HCT116 (cell line): Measurements from ENCODE around the gene RASSF7. TPM values are rescaled to one million over a fixed set of nuclear protein-coding genes. Genes with fewer than 3 reads are reported as not detected.
"Not testable (repeated sequence)": the region's sequence is repeated elsewhere in the genome, so short reads cannot be mapped to it uniquely, and the experiment has no call there.

Experiments
- ATAC-seq: fragments of 200-7000 bp; cut with Tn5 transposase; 2 replicates; pipeline ENCODE4 v1.9.1; 2020; ENCODE audit warnings: mild to moderate bottlenecking, moderate library complexity
- BruUV-seq: library from RNA; stranded (reverse); fragments of 400-500 nt; replicated peaks from 2 replicates; lab custom pipeline; 2021; lab: Mats Ljungman, UMichigan
- CTCF ChIA-PET: fragments of 300-600 bp; sonication (Branson Sonifier 250); formaldehyde crosslinking; loops from one replicate; lab custom pipeline; 2021; ENCODE audit warnings: antibody characterized with exemption; lab: Charles Lee
- POLR2A ChIA-PET: fragments of 300-600, 350-600 bp; sonication (Branson Sonifier 250); formaldehyde crosslinking; loops from one replicate; lab custom pipeline; 2021; ENCODE audit warnings: antibody characterized with exemption; lab: Charles Lee
- RAD21 ChIA-PET, 2 experiments: fragments of 300-600 bp; sonication (Branson Sonifier 250); formaldehyde crosslinking; loops; one replicate each; lab custom pipeline; 2023; ENCODE audit warnings: low total read pairs in 2 of 2; ENCODE audit not compliant: uncharacterized antibody in 2 of 2, unreplicated experiment in 2 of 2, low non-redundant PET in 1 of 2; lab: Charles Lee
- DNase-seq: peaks from one replicate; pipeline ENCODE4 v3.0.0-alpha.2; 2010; ENCODE audit warnings: low read depth, low spot score
- H2AFZ ChIP-seq: fragments of 200-600 bp; shearing (Covaris generic), sonication (generic); 2 replicates; pipeline ENCODE4 v1.6.1; 2017; ENCODE audit warnings: low read depth, mixed run types, mixed read lengths, antibody characterized with exemption, low read length; ENCODE audit not compliant: poor library complexity, severe bottlenecking
- H3K27ac ChIP-seq: 2 replicates; pipeline ENCODE4 v1.5.1; 2012; ENCODE audit warnings: low read depth, low read length
- H3K27me3 ChIP-seq: fragments of 200-600 bp; sonication (generic); 2 replicates; pipeline ENCODE4 v1.6.1; 2016; ENCODE audit warnings: mixed run types, low read length, mixed read lengths; ENCODE audit not compliant: insufficient read depth
- H3K36me3 ChIP-seq, 2 experiments: fragments of 200-500 bp in 1 of 2; fragments of 200-600 bp in 1 of 2; sonication (Bioruptor generic) in 1 of 2; sonication (generic) in 1 of 2; 2 replicates each; pipeline versions ENCODE4 v1.5.1 to v1.6.1; 2014 to 2016; ENCODE audit warnings: low read length in 2 of 2, inconsistent platforms in 1 of 2, mixed read lengths in 1 of 2, mixed run types in 1 of 2; ENCODE audit not compliant: insufficient read depth in 2 of 2, control insufficient read depth in 1 of 2
- H3K4me1 ChIP-seq, 2 experiments: fragments of 200-600 bp in 1 of 2; sonication (generic) in 1 of 2; 2 replicates each; pipeline versions ENCODE4 v1.5.1 to v1.6.1; 2012 to 2017; ENCODE audit warnings: low read length in 2 of 2, inconsistent platforms in 1 of 2, mild to moderate bottlenecking in 1 of 2, mixed read lengths in 1 of 2, mixed run types in 1 of 2, moderate library complexity in 1 of 2; ENCODE audit not compliant: insufficient read depth in 2 of 2, control insufficient read depth in 1 of 2
- H3K4me2 ChIP-seq: fragments of 200-600 bp; sonication (generic); 2 replicates; pipeline ENCODE4 v1.6.1; 2017; ENCODE audit warnings: mixed run types, low read length, mixed read lengths
- H3K4me3 ChIP-seq, 2 experiments: fragments of 200-600 bp in 1 of 2; sonication (generic) in 1 of 2; replicated peaks in 1 of 2; 2 replicates each; pipeline ENCODE4 v1.5.1; 2011 to 2016; ENCODE audit warnings: low read length in 2 of 2, control low read depth in 1 of 2, low read depth in 1 of 2, mild to moderate bottlenecking in 1 of 2, mixed read lengths in 1 of 2, mixed run types in 1 of 2
- H3K79me2 ChIP-seq: fragments of 200-600 bp; sonication (generic); 2 replicates; pipeline ENCODE4 v1.6.1; 2017; ENCODE audit warnings: mild to moderate bottlenecking, mixed run types, low read length, moderate library complexity, mixed read lengths; ENCODE audit not compliant: insufficient read depth
- H3K9ac ChIP-seq: fragments of 200-600 bp; sonication (generic); 2 replicates; pipeline ENCODE4 v1.6.1; 2016; ENCODE audit warnings: low read length, mixed read lengths
- H3K9me2 ChIP-seq: fragments of 200-600 bp; sonication (generic), shearing (Covaris generic); 2 replicates; pipeline ENCODE4 v1.6.1; 2017; ENCODE audit warnings: mixed run types, mild to moderate bottlenecking, moderate library complexity; ENCODE audit not compliant: insufficient read depth
- H3K9me3 ChIP-seq, 2 experiments: fragments of 200-500 bp in 1 of 2; fragments of 200-600 bp in 1 of 2; sonication (Bioruptor generic) in 1 of 2; sonication (generic) in 1 of 2; 2 replicates each; pipeline ENCODE4 v1.6.1; 2014 to 2017; ENCODE audit warnings: low read length in 2 of 2, mixed read lengths in 2 of 2, inconsistent platforms in 1 of 2, low read depth in 1 of 2, mild to moderate bottlenecking in 1 of 2, mixed run types in 1 of 2, moderate library complexity in 1 of 2; ENCODE audit not compliant: control insufficient read depth in 1 of 2, insufficient read depth in 1 of 2
- H4K20me1 ChIP-seq: fragments of 200-600 bp; sonication (generic), shearing (Covaris generic); 2 replicates; pipeline ENCODE4 v1.6.1; 2017; ENCODE audit warnings: mixed run types, mild to moderate bottlenecking, moderate library complexity; ENCODE audit not compliant: insufficient read depth
- CEBPB ChIP-seq: IDR thresholded peaks from 2 replicates; pipeline ENCODE4 v1.6.1; 2012; ENCODE audit warnings: low read depth
- EGR1 ChIP-seq: IDR thresholded peaks from 2 replicates; pipeline ENCODE4 v1.6.1; 2012; ENCODE audit warnings: low read depth
- EZH2phosphoT487 ChIP-seq: fragments of 200-600 bp; IDR thresholded peaks from 2 replicates; pipeline ENCODE4 v1.6.1; 2018; ENCODE audit warnings: antibody characterized with exemption, borderline replicate concordance
- FOSL1 ChIP-seq: IDR thresholded peaks from 2 replicates; pipeline ENCODE4 v1.6.1; 2012; ENCODE audit warnings: low read depth
- POLR2AphosphoS5 ChIP-seq: IDR thresholded peaks from 2 replicates; pipeline ENCODE4 v1.6.1; 2011; ENCODE audit warnings: mild to moderate bottlenecking, low read depth, low read length, moderate library complexity
- SIN3A ChIP-seq: IDR thresholded peaks from 2 replicates; pipeline ENCODE4 v1.6.1; 2012; ENCODE audit warnings: low read depth
- SP1 ChIP-seq: IDR thresholded peaks from 2 replicates; pipeline ENCODE4 v1.6.1; 2012; ENCODE audit warnings: low read depth
- SRF ChIP-seq: IDR thresholded peaks from 2 replicates; pipeline ENCODE4 v1.6.1; 2012; ENCODE audit warnings: low read depth
- ZBTB33 ChIP-seq: IDR thresholded peaks from 2 replicates; pipeline ENCODE4 v1.6.1; 2011; ENCODE audit warnings: mild to moderate bottlenecking, low read length, moderate library complexity; ENCODE audit not compliant: insufficient replicate concordance; ENCODE audit errors: extremely low read depth
- ZNF274 ChIP-seq: fragments of 200-500 bp; sonication (Bioruptor generic); IDR thresholded peaks from 2 replicates; pipeline ENCODE4 v1.6.1; 2014; ENCODE audit warnings: mild to moderate bottlenecking, low read depth, low read length, inconsistent platforms
- intact Hi-C: fragments of 100-400 bp; cut with micrococcal nuclease; formaldehyde crosslinking; loops from 2 replicates; pipeline ENCODE4 v1.10.0; 2022
- total RNA-seq: library from RNA; stranded (reverse); gene quantifications from one replicate; pipeline ENCODE4 v1.2.1, GENCODE V29; 2021; ENCODE audit not compliant: unreplicated experiment

RASSF7 gene
- total RNA-seq, 1 experiment from 2014 or later, result 35.9 TPM

DNA sequence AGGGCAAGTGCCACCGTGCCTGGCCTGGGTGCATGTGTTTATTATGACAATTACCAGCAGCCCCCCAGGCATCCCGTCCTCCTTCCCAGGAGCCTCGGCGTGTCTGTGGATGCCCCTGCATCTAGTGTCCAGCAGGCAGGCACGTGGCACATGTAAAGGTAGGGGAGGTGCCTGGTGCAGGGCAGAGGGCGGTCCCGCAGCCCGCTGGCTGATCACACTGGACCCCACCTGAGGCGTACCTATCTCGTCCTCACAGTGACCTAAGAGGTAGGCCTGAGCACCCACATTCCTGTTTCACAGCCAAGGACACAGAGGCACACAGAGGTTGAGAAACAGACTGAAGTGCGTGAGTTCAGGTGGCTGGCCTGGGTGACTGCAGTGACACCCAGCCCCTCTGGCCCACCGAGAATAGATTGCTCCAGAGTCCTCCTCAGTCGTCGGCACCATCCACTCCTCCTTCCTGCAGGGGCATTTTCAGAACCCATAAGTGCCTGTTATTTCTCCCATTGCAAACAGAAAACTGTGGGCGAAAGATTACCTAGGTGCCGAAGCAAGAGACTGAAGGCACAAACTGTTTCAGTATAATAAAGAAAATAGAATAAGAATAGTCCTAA lies 12.5 kb downstream of the RASSF7 start:
- ChIA-PET POLR2A (no interaction called here), CTCF (no interaction called here), RAD21 (no interaction called here)
- BruUV-seq, result no TSS peak
- peaks cover 19% of the 10 kb centered on the region for H3K79me2 ChIP-seq
- intact Hi-C loops, result no loop called here
- H3K9ac ChIP-seq, result no peak overlapping the region
- no peak overlapping the region for H3K4me3 ChIP-seq
- no peak overlapping the region for H3K27ac ChIP-seq
- peaks cover 0 to 8% of the 10 kb centered on the region in 2 experiments; a peak in 1 of 4 replicates for H3K36me3 ChIP-seq
- H3K9me3 ChIP-seq, result no peaks in the 10 kb centered on the region
- no peak overlapping the region for H2AFZ ChIP-seq
- DNase-seq, result no peak
- no peaks in the 10 kb centered on the region for H3K27me3 ChIP-seq
- ATAC-seq, result no peak
- no peaks in the 10 kb centered on the region for H4K20me1 ChIP-seq
- TF ChIP-seq ZBTB33 (no peak), POLR2AphosphoS5 (no peak), SIN3A (no peak), ZNF274 (no peak), FOSL1 (no peak), EZH2phosphoT487 (no peak), EGR1 (no peak), SRF (no peak), CEBPB (no peak), SP1 (no peak)
- H3K4me1 ChIP-seq, result peaks cover 16 to 42% of the 10 kb centered on the region in 2 experiments
- no peak overlapping the region for H3K4me2 ChIP-seq
- no peaks in the 10 kb centered on the region for H3K9me2 ChIP-seq

GRCh38 chr11:574031-574570 lies 13.3 kb downstream of the RASSF7 start:
- H3K9me3 ChIP-seq, intact Hi-C loops, H4K20me1 ChIP-seq, RAD21 ChIA-PET, H2AFZ ChIP-seq, H3K36me3 ChIP-seq, POLR2A ChIA-PET, H3K27me3 ChIP-seq, DNase-seq, H3K9me2 ChIP-seq, ATAC-seq, CTCF ChIA-PET, H3K9ac ChIP-seq, H3K27ac ChIP-seq: not testable (repeated sequence)
- Histone ChIP-seq H3K4me3 (peak overlapping the region; percentile 62 to 86; a peak in 2 of 4 replicates), H3K4me2 (peak overlapping the region; percentile 98; the same call in 1 of the 2 replicates), H3K4me1 (peaks cover 21 to 46% of the 10 kb centered on the region in 2 experiments), H3K79me2 (peaks cover 27% of the 10 kb centered on the region)
- BruUV-seq, result TSS peak; percentile 58
